ENCODE measurements around the gene ALDH16A1.
A peak's percentile ranks its signal among the peaks of the same experiment; 100 is the strongest.

The ALDH16A1 gene

GRCh38 chr19:49489601-49490167 is 36.7 kb downstream of the ALDH16A1 start:
- peak in 1 of 2 donors; percentile 62 for DNase-seq

GRCh38 chr19:49490287-49491029 is 37.4 kb downstream of the ALDH16A1 start:
- no peak for DNase-seq

GRCh38 chr19:49491030-49491803 is 38.2 kb downstream of the ALDH16A1 start:
- DNase-seq = no peak

GRCh38 chr19:49491804-49492572 is 39.0 kb downstream of the ALDH16A1 start:
- no peak for DNase-seq

GRCh38 chr19:49492573-49493405 is 39.8 kb downstream of the ALDH16A1 start:
- no peak for DNase-seq

- DNase-seq = no peak
These were observed 43.6 kb downstream of the ALDH16A1 start for GRCh38 chr19:49496574-49497008.

- peak; percentile 87 to 89 for DNase-seq
These were observed 44.2 kb downstream of the ALDH16A1 start for GRCh38 chr19:49497047-49497788.

- no peak for DNase-seq
These were observed 44.7 kb downstream of the ALDH16A1 start for GRCh38 chr19:49497789-49498103.

GRCh38 chr19:49498475-49498874 is 45.5 kb downstream of the ALDH16A1 start:
- DNase-seq = no peak

- peak; percentile 55 to 65 for DNase-seq
These were observed 46.1 kb downstream of the ALDH16A1 start for GRCh38 chr19:49499030-49499670.

- DNase-seq = peak; percentile 73 to 76
These were observed 50.0 kb downstream of the ALDH16A1 start for GRCh38 chr19:49502866-49503581.

- no peak for DNase-seq
These were observed 50.5 kb downstream of the ALDH16A1 start for GRCh38 chr19:49503582-49503962.

GRCh38 chr19:49506575-49507105 is 53.6 kb downstream of the ALDH16A1 start:
- DNase-seq = peak; percentile 82 to 87

- no peak for DNase-seq
These were observed 54.9 kb downstream of the ALDH16A1 start for GRCh38 chr19:49507803-49508494.

- peak in 1 of 2 donors; percentile 38 for DNase-seq
These were observed 60.1 kb downstream of the ALDH16A1 start for GRCh38 chr19:49512970-49513745.

- DNase-seq = no peak
These were observed 60.7 kb downstream of the ALDH16A1 start for GRCh38 chr19:49513746-49514118.

- DNase-seq = no peak
These were observed 61.1 kb downstream of the ALDH16A1 start for GRCh38 chr19:49514151-49514550.

GRCh38 chr19:49515767-49516166 is 62.7 kb downstream of the ALDH16A1 start:
- peak in 1 of 2 donors; percentile 61 for DNase-seq

- DNase-seq = no peak
These were observed 65.0 kb downstream of the ALDH16A1 start for GRCh38 chr19:49518033-49518432.
